GM12801 (cell line): ENCODE data around the gene DISC1.

ENCODE experiments used
- CTCF ChIP-seq: IDR thresholded peaks from one replicate; pipeline ENCODE4 v1.5.1; 2011; ENCODE audit warnings: control low read depth; ENCODE audit not compliant: insufficient read length; ENCODE audit errors: extremely low read depth

Gene DISC1

GRCh38 chr1:231860221-231861088, 233.9 kb downstream of the DISC1 start:
- no peak for TF ChIP-seq CTCF

DNA sequence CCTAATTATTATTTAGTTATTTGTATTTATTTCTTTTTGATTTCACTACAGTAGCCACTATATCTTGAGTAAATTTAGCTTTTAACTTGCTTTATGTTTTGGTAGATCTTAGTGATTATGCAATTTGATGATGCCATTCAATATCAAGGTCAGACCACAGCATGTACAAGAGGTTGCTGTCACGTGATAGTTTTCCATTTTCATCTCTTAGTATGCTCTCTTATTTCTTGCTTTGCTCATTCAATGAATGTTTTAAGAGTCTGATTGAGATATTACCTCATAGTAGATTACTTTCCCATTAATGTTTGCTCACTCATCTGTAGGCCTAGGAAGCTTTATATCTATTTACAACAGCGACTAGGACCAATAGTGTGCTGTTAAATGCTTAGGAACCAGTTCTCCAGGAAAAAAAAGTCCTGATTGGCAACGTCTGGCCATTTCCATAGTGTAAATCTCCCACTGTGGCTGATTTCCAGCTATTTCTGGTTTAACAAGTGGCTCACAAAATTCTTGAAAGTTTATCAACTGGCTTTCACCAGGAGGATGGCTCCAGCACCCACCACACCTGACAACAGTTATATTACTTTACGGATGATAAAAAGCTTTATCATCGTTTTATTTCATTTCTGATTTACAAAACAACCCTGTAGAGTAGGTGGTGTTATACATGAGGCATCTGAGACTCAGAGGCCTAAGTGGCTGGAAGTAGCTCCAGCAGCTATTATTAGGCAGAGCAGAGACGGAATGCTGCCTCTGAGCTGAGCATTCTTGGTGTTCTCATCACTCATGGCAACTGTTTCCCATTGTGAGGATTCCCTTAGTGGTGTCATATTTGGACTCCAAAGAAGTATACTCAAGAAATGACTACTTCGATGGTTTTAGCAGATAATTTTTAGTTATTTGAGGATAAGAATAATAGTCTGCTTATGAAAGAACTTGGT, 235.2 kb downstream of the DISC1 start:
- no peak for TF ChIP-seq CTCF

DNA sequence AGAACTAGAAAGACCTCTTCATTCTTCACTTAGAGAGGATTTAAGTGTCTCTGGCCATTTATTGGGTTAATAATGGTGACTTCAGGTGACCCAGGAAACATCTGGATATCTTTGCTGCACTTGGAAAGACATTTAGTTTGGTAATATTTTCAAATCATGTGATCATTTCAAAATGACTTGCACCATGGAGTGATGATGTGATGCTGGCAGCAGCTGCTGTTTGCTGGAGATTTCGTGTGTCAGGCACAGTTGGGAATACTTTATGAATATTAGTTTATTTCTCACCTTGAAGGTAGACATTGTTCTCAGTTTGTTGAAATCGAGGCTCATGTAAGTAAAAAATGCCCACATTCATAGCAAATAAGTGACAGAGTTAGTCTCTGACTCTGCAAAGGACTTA, 236.0 kb downstream of the DISC1 start:
- no peak for TF ChIP-seq CTCF

- TF ChIP-seq CTCF = no peak
Observed at GRCh38 chr1:231865331-231865730, 238.7 kb downstream of the DISC1 start.

GRCh38 chr1:231866392-231867331, 240.1 kb downstream of the DISC1 start:
- TF ChIP-seq CTCF = no peak

DNA sequence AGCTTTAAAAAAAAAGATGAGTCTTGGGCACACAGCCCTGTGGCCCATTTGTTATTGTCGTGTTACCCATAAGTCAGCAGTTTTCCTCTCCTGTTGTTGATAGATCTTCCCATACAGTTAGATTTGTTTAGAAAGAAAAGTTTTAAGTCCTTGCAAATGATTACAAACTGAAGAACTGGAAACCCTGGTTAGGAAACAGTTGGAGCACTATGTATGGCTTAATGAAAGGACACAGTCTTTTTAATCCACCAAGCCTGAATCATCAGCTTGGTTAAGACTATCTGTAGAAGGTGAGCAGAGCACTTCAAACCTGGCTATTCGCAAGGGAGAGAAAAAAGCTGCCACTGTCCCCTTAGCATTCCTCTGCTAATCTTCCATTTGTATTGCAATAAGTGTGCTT, 241.0 kb downstream of the DISC1 start:
- TF ChIP-seq CTCF = no peak
